B cell (primary cell): Measurements from ENCODE around the gene MOB1B. TPM values are rescaled to one million over a fixed set of nuclear protein-coding genes. Genes with fewer than 3 reads are reported as not detected.
A peak's percentile ranks its signal among the peaks of the same experiment; 100 is the strongest.

Source experiments
- ATAC-seq: fragments of 200-7000 bp; cut with Tn5 transposase; one replicate; pipeline ENCODE4 v1.10.0; 2021; ENCODE audit warnings: low read depth, mild to moderate bottlenecking, moderate number of reproducible peaks, moderate library complexity
- CTCF ChIA-PET: fragments of 350-600 bp; sonication (Branson Sonifier 250); formaldehyde crosslinking; loops from one replicate; lab custom pipeline; 2021; ENCODE audit warnings: antibody characterized with exemption, inconsistent platforms; lab: Charles Lee
- POLR2A ChIA-PET: fragments of 350-600 bp; sonication (Branson Sonifier 250); formaldehyde crosslinking; loops from one replicate; lab custom pipeline; 2021; ENCODE audit warnings: antibody characterized with exemption; lab: Charles Lee
- DNase-seq: peaks from one replicate; pipeline ENCODE4 v3.0.0; 2013
- H2AFZ ChIP-seq: 2 replicates; pipeline ENCODE4 v1.6.1; 2012; ENCODE audit warnings: mild to moderate bottlenecking, low read depth, low read length; ENCODE audit not compliant: insufficient read depth, poor library complexity, severe bottlenecking
- H3K27ac ChIP-seq, 2 donors: 1 replicate in 1 of 2; 2 replicates in 1 of 2; pipeline ENCODE4 v1.5.1; 2012 to 2013; ENCODE audit warnings: low read length in 2 of 2, mild to moderate bottlenecking in 2 of 2, moderate library complexity in 1 of 2
- H3K27me3 ChIP-seq, 4 experiments: fragments of 200-600 bp in 1 of 4; sonication (generic) in 1 of 4; replicated peaks in 1 of 4; 1 replicate in 2 of 4; 2 replicates in 2 of 4; pipeline versions ENCODE4 v1.6.1 to v1.7.0; 2013 to 2016; ENCODE audit warnings: low read length in 3 of 4, mild to moderate bottlenecking in 2 of 4, mixed read lengths in 1 of 4, moderate library complexity in 1 of 4; ENCODE audit not compliant: insufficient read depth in 4 of 4, control insufficient read depth in 3 of 4; ENCODE audit errors: control extremely low read depth in 1 of 4
- H3K36me3 ChIP-seq, 2 experiments: replicated peaks in 1 of 2; 1 replicate in 1 of 2; 2 replicates in 1 of 2; pipeline versions ENCODE4 v1.6.1 to v1.7.1; 2013; ENCODE audit warnings: low read length in 1 of 2; ENCODE audit not compliant: insufficient read depth in 2 of 2, control insufficient read depth in 1 of 2; ENCODE audit errors: control extremely low read depth in 1 of 2, extremely low read depth in 1 of 2
- H3K4me1 ChIP-seq, 2 donors: fragments of 200-600 bp in 1 of 2; sonication (generic) in 1 of 2; 1 replicate in 1 of 2; 2 replicates in 1 of 2; pipeline versions ENCODE4 v1.5.1 to v1.6.1; 2013 to 2017; ENCODE audit warnings: low read length in 2 of 2; ENCODE audit not compliant: control insufficient read depth in 2 of 2, insufficient read depth in 2 of 2
- H3K4me2 ChIP-seq: replicated peaks from 2 replicates; pipeline ENCODE3; 2012; ENCODE audit warnings: mild to moderate bottlenecking, low read depth, low read length; ENCODE audit not compliant: poor library complexity, severe bottlenecking
- H3K4me3 ChIP-seq, 5 experiments: fragments of 200-600 bp in 1 of 5; sonication (generic) in 1 of 5; 1 replicate in 3 of 5; 2 replicates in 2 of 5; pipeline versions ENCODE4 v1.5.1 to v1.7.0; 2011 to 2016; ENCODE audit warnings: low read length in 4 of 5, mild to moderate bottlenecking in 4 of 5, low read depth in 2 of 5, control low read depth in 1 of 5, moderate library complexity in 1 of 5; ENCODE audit not compliant: insufficient read depth in 1 of 5; ENCODE audit errors: control extremely low read depth in 1 of 5, extremely low read depth in 1 of 5
- H3K79me2 ChIP-seq: fragments of 200-600 bp; sonication (generic); one replicate; pipeline ENCODE4 v1.6.0; 2016; ENCODE audit warnings: low read length; ENCODE audit not compliant: control insufficient read depth, insufficient read depth
- H3K9ac ChIP-seq: fragments of 200-600 bp; sonication (generic); 2 replicates; pipeline ENCODE4 v1.6.1; 2017; ENCODE audit warnings: mild to moderate bottlenecking, low read length, moderate library complexity
- H3K9me3 ChIP-seq, 3 donors: one replicate each; pipeline versions ENCODE4 v1.6.1 to v1.7.1; 2013; ENCODE audit warnings: low read length in 2 of 3; ENCODE audit not compliant: control insufficient read depth in 2 of 3, insufficient read depth in 1 of 3; ENCODE audit errors: control extremely low read depth in 1 of 3
- H4K20me1 ChIP-seq: 2 replicates; pipeline ENCODE4 v1.6.0; 2012; ENCODE audit warnings: mild to moderate bottlenecking, low read length; ENCODE audit not compliant: insufficient read depth, control insufficient read depth, poor library complexity, severe bottlenecking
- H3K27ac Mint-ChIP-seq: one replicate; pipeline ENCODE4 v1.8.0; 2021; ENCODE audit warnings: mixed read lengths
- H3K27me3 Mint-ChIP-seq: one replicate; pipeline ENCODE4 v1.8.0; 2021; ENCODE audit warnings: mixed read lengths
- H3K4me1 Mint-ChIP-seq: one replicate; pipeline ENCODE4 v1.8.0; 2021; ENCODE audit warnings: mixed read lengths
- H3K4me3 Mint-ChIP-seq: one replicate; pipeline ENCODE4 v1.8.0; 2021; ENCODE audit warnings: mixed read lengths
- H3K9me3 Mint-ChIP-seq: one replicate; pipeline ENCODE4 v1.8.0; 2022; ENCODE audit warnings: mixed read lengths; ENCODE audit not compliant: insufficient read depth
- CTCF ChIP-seq: fragments of 200-600 bp; IDR thresholded peaks from one replicate; pipeline ENCODE4 v1.8.0; 2022; ENCODE audit warnings: antibody characterized with exemption, mild to moderate bottlenecking
- EZH2 ChIP-seq: IDR thresholded peaks from 2 replicates; pipeline ENCODE4 v1.6.1; 2012; ENCODE audit warnings: borderline replicate concordance, low read depth, mild to moderate bottlenecking, moderate library complexity, low read length; ENCODE audit not compliant: insufficient read depth, poor library complexity, severe bottlenecking
- WGBS: methylation state at CpG from one replicate; pipeline ENCODE4 v1.1.5; 2013; ENCODE audit warnings: missing lambda C conversion rate; ENCODE audit not compliant: insufficient coverage; 5-methylcytosine and 5-hydroxymethylcytosine counted together
- intact Hi-C: fragments of 100-400 bp; cut with micrococcal nuclease; formaldehyde crosslinking; loops from one replicate; pipeline ENCODE4 v1.10.0; 2022
- polyA plus RNA-seq: library from polyadenylated mRNA; depleted of rRNA; stranded (reverse); fragments of >200 nt; gene quantifications from 2 replicates; pipeline ENCODE4 v1.2.3, GENCODE V29; 2012
- total RNA-seq, 2 donors: library from RNA; stranded (reverse); fragments of 120-200 nt in 1 of 2; gene quantifications; 1 replicate in 1 of 2; 2 replicates in 1 of 2; pipeline versions ENCODE4 v1.2.3 to v1.2.4, GENCODE V29; 2013 to 2022

The MOB1B gene
- total and polyA plus RNA-seq, 2 donors (not counting 1 experiment from before 2014, with no cell fraction given): 2.3 to 30.4 TPM

- H3K27ac ChIP-seq: no peak overlapping the region
- no peaks in the 10 kb centered on the region for H3K9me3 ChIP-seq
- H3K27me3 ChIP-seq: no peaks in the 10 kb centered on the region
- Mint-ChIP-seq H3K9me3 (no peaks in the 10 kb centered on the region), H3K4me1 (peaks cover 21% of the 10 kb centered on the region), H3K4me3 (no peak overlapping the region), H3K27ac (no peak overlapping the region), H3K27me3 (no peaks in the 10 kb centered on the region)
- no CpG with 5 or more reads among the region's 3 CpGs for WGBS
- no peaks in the 10 kb centered on the region for H4K20me1 ChIP-seq
- POLR2A ChIA-PET: interaction anchor here (0.6 kb wide), 1 partner anchor 42 kb away, joined by 6 read pairs; no protein-coding TSS in a partner anchor
- CTCF ChIA-PET: no interaction called here
- H3K9ac ChIP-seq: no peak overlapping the region
- H3K36me3 ChIP-seq: no peaks in the 10 kb centered on the region
- peaks cover 19 to 20% of the 10 kb centered on the region in 2 donors for H3K4me1 ChIP-seq
- no peak overlapping the region for H2AFZ ChIP-seq
- ATAC-seq (no peak), DNase-seq (no peak)
- no peak overlapping the region for H3K4me2 ChIP-seq
- H3K4me3 ChIP-seq: no peak overlapping the region
- TF ChIP-seq EZH2 (no peak), CTCF (no peak)
- intact Hi-C loops: no loop called here
- no peaks in the 10 kb centered on the region for H3K79me2 ChIP-seq
Measured at GRCh38 chr4:70873216-70873615, 29.0 kb upstream of the MOB1B start.

- no peaks in the 10 kb centered on the region for H4K20me1 ChIP-seq
- H3K9ac ChIP-seq: peak overlapping the region; percentile 34
- Mint-ChIP-seq H3K4me3 (peak overlapping the region; percentile 85), H3K27me3 (no peaks in the 10 kb centered on the region), H3K4me1 (peaks cover 21% of the 10 kb centered on the region), H3K27ac (peak overlapping the region; percentile 78), H3K9me3 (no peaks in the 10 kb centered on the region)
- H3K79me2 ChIP-seq: no peaks in the 10 kb centered on the region
- H3K36me3 ChIP-seq: no peaks in the 10 kb centered on the region
- CTCF ChIA-PET: interaction anchor here (0.9 to 1.0 kb wide), 3 partner anchors 36 to 136 kb away, joined by 3 to 5 read pairs (median 3); no protein-coding TSS in a partner anchor
- WGBS: 51% methylated on average over 7 of the region's 19 CpGs
- POLR2A ChIA-PET: interaction anchor here (0.6 to 1.2 kb wide), 4 partner anchors 12 to 168 kb away, joined by 3 to 4 read pairs (median 3); partner anchors contain the start of genes GRSF1 and MOB1B
- DNase-seq (peak; percentile 60), ATAC-seq (peak; percentile 82)
- no peak overlapping the region for H3K27ac ChIP-seq
- peaks cover 19 to 20% of the 10 kb centered on the region in 2 donors for H3K4me1 ChIP-seq
- peak overlapping the region; percentile 46 for H3K4me2 ChIP-seq
- intact Hi-C loops: loop anchor here (2.0 kb wide), 1 partner anchor 36 kb away; the partner anchor contains the start of gene GRSF1
- TF ChIP-seq EZH2 (no peak), CTCF (no peak)
- H3K27me3 ChIP-seq: no peaks in the 10 kb centered on the region
- H3K9me3 ChIP-seq: no peaks in the 10 kb centered on the region
- H2AFZ ChIP-seq: peak overlapping the region; percentile 22
- H3K4me3 ChIP-seq: peak overlapping the region in 4 of 5 experiments; percentile 17 to 50 (median 36)
Measured at GRCh38 chr4:70874268-70875156, 27.7 kb upstream of the MOB1B start.
